ENCODE measurements around the gene ID1. TPM values are rescaled to one million over a fixed set of nuclear protein-coding genes. Genes with fewer than 3 reads are reported as not detected.

Gene ID1
- total RNA-seq, 1 experiment from 2014 or later: 35.7 TPM

DNA sequence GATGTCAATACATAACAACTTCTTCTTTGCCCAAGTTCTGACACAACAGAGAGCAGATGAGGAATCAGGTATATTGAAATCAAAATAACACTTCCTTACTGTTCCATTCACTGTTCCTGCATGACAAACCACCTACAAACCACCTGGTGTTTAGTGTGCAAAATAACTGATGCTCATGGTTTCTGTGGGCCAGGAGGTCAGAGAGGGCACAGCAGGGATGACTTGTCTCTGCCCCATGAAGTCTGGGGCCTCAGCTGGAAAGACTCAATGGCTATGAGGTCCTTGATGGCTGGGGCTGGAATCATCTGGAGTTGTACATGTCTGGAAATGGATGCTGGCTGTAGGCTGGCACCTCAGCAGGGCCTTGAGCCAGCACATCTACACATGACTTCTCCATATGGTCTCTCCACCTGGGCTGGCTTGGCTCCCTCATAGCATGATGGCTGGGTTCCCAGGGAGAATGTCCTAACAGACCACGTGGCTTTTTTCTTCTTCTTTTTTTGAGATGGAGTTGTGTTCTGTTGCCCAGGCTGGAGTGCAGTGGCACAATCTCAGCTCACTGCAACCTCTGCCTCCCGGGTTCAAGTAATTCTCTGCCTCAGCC lies 25.2 kb downstream of the ID1 start:
- ChIA-PET CTCF (interaction anchor here (0.6 to 6.5 kb wide), 5 partner anchors 18 to 98 kb away, joined by 3 to 46 read pairs (median 8); no protein-coding TSS in a partner anchor), POLR2A (interaction anchor here (1.3 to 1.4 kb wide), 3 partner anchors 9 to 94 kb away, joined by 3 to 7 read pairs (median 5); no protein-coding TSS in a partner anchor)
- Mint-ChIP-seq H3K4me3 (ENCODE audit: unreplicated experiment) (no peak overlapping the region), H3K27ac (ENCODE audit: low read depth, unreplicated experiment) (no peak overlapping the region), H3K27me3 (ENCODE audit: insufficient read depth, unreplicated experiment) (no peaks in the 10 kb centered on the region), H3K4me1 (ENCODE audit: insufficient read depth, unreplicated experiment) (no peaks in the 10 kb centered on the region), H3K36me3 (ENCODE audit: insufficient read depth, unreplicated experiment) (no peaks in the 10 kb centered on the region), H3K9me3 (ENCODE audit: unreplicated experiment) (no peaks in the 10 kb centered on the region)
- intact Hi-C loops (cut with micrococcal nuclease): no loop called here
- DNase-seq (ENCODE audit: unreplicated experiment): peak; percentile 63
- TF ChIP-seq, protein P1, sequence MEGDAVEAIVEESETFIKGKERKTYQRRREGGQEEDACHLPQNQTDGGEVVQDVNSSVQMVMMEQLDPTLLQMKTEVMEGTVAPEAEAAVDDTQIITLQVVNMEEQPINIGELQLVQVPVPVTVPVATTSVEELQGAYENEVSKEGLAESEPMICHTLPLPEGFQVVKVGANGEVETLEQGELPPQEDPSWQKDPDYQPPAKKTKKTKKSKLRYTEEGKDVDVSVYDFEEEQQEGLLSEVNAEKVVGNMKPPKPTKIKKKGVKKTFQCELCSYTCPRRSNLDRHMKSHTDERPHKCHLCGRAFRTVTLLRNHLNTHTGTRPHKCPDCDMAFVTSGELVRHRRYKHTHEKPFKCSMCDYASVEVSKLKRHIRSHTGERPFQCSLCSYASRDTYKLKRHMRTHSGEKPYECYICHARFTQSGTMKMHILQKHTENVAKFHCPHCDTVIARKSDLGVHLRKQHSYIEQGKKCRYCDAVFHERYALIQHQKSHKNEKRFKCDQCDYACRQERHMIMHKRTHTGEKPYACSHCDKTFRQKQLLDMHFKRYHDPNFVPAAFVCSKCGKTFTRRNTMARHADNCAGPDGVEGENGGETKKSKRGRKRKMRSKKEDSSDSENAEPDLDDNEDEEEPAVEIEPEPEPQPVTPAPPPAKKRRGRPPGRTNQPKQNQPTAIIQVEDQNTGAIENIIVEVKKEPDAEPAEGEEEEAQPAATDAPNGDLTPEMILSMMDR (IDR thresholded peaks at IDR 0.05; ENCODE audit: unreplicated experiment): no peak
- BruUV-seq (replicated peaks): no TSS peak

GRCh38 chr20:31632548-31633338 lies 27.7 kb downstream of the ID1 start:
- H3K4me1 Mint-ChIP-seq (ENCODE audit: insufficient read depth, unreplicated experiment): no peaks in the 10 kb centered on the region
- H3K4me3 Mint-ChIP-seq (ENCODE audit: unreplicated experiment): no peak overlapping the region
- H3K36me3 Mint-ChIP-seq (ENCODE audit: insufficient read depth, unreplicated experiment): no peaks in the 10 kb centered on the region
- BruUV-seq (replicated peaks): no TSS peak
- POLR2A ChIA-PET: interaction anchor here (1.4 kb wide), 1 partner anchor 94 kb away, joined by 3 read pairs; no protein-coding TSS in a partner anchor
- DNase-seq (ENCODE audit: unreplicated experiment): no peak
- intact Hi-C loops (cut with micrococcal nuclease): no loop called here
- no peaks in the 10 kb centered on the region for H3K27me3 Mint-ChIP-seq (ENCODE audit: insufficient read depth, unreplicated experiment)
- no peaks in the 10 kb centered on the region for H3K9me3 Mint-ChIP-seq (ENCODE audit: unreplicated experiment)
- no peak overlapping the region for H3K27ac Mint-ChIP-seq (ENCODE audit: low read depth, unreplicated experiment)
- CTCF ChIA-PET: interaction anchor here (0.6 to 6.5 kb wide), 23 partner anchors 10 to 320 kb away, joined by 3 to 142 read pairs (median 15); partner anchors contain the start of gene BCL2L1
- TF ChIP-seq, protein P1 (IDR thresholded peaks at IDR 0.05; ENCODE audit: unreplicated experiment): no peak

- Mint-ChIP-seq H3K27me3 (ENCODE audit: insufficient read depth, unreplicated experiment) (no peaks in the 10 kb centered on the region), H3K4me1 (ENCODE audit: insufficient read depth, unreplicated experiment) (no peaks in the 10 kb centered on the region), H3K27ac (ENCODE audit: low read depth, unreplicated experiment) (no peak overlapping the region), H3K4me3 (ENCODE audit: unreplicated experiment) (no peak overlapping the region), H3K9me3 (ENCODE audit: unreplicated experiment) (no peaks in the 10 kb centered on the region), H3K36me3 (ENCODE audit: insufficient read depth, unreplicated experiment) (no peaks in the 10 kb centered on the region)
- no TSS peak for BruUV-seq (replicated peaks)
- POLR2A ChIA-PET: interaction anchor here (0.6 to 2.4 kb wide), 6 partner anchors 10 to 106 kb away, joined by 3 to 28 read pairs (median 3); partner anchors contain the start of genes BCL2L1 and TPX2
- intact Hi-C loops (cut with micrococcal nuclease): no loop called here
- TF ChIP-seq, protein P1 (IDR thresholded peaks at IDR 0.05; ENCODE audit: unreplicated experiment): no peak
- CTCF ChIA-PET: interaction anchor here (0.6 to 6.5 kb wide), 53 partner anchors 8 to 480 kb away, joined by 3 to 142 read pairs (median 5); partner anchors contain the start of gene BCL2L1
- DNase-seq (ENCODE audit: unreplicated experiment): no peak
Observed at GRCh38 chr20:31633339-31633914, 28.3 kb downstream of the ID1 start.

GRCh38 chr20:31637660-31638059 lies 32.6 kb downstream of the ID1 start, which contains the start of gene COX4I2:
COX4I2 (plus strand) TSS chr20:31637912; CDS start chr20:31639018, 1,106 bp downstream.
- Mint-ChIP-seq H3K4me1 (ENCODE audit: insufficient read depth, unreplicated experiment) (no peaks in the 10 kb centered on the region), H3K9me3 (ENCODE audit: unreplicated experiment) (no peaks in the 10 kb centered on the region), H3K4me3 (ENCODE audit: unreplicated experiment) (no peak within 1 kb of the TSS), H3K36me3 (ENCODE audit: insufficient read depth, unreplicated experiment) (no peaks in the 10 kb centered on the region), H3K27me3 (ENCODE audit: insufficient read depth, unreplicated experiment) (no peaks in the 10 kb centered on the region), H3K27ac (ENCODE audit: low read depth, unreplicated experiment) (no peak within 1 kb of the TSS)
- TF ChIP-seq, protein P1 (IDR thresholded peaks at IDR 0.05; ENCODE audit: unreplicated experiment): no peak
- intact Hi-C loops (cut with micrococcal nuclease): no loop called here
- no TSS peak for BruUV-seq (replicated peaks)
- DNase-seq (ENCODE audit: unreplicated experiment): no peak
- ChIA-PET POLR2A (no interaction called here), CTCF (no interaction called here)
